Esophagus mucosa (tissue), 1 donor: Measurements from ENCODE around the gene ZNF710. TPM values are rescaled to one million over a fixed set of nuclear protein-coding genes. Genes with fewer than 3 reads are reported as not detected.
"Not testable (repeated sequence)": the region's sequence is repeated elsewhere in the genome, so short reads cannot be mapped to it uniquely, and the experiment has no call there.

ENCODE experiments used
- ATAC-seq: fragments of 200-7000 bp; cut with Tn5 transposase; one replicate; pipeline ENCODE4 v1.9.1; 2020
- total RNA-seq: library from RNA; stranded (reverse); gene quantifications from one replicate; pipeline ENCODE4 v1.2.4, GENCODE V29; 2023
- donor health status: DM: yes; HTN: yes; CAD: no.

ZNF710 gene
- total RNA-seq, 1 donor from 2014 or later, result 27.9 TPM

DNA sequence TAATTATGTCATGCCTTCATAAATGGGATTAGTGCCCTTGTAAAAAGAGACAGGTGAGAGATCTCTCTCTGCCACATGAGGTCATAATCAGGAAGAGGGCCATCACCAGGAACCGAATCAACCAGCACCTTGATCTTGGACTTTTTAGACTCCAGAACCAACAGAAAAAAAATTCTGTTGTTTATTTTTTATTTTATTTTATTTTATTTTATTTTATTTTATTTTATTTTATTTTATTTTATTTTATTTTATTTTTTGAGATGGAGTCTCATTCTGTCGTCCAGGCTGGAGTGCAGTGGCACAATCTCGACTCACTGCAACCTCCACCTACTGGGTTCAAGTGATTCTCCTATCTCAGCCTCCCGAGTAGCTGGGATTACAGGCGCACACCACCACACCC, 106.9 kb downstream of the ZNF710 start:
- not testable (repeated sequence) for ATAC-seq

DNA sequence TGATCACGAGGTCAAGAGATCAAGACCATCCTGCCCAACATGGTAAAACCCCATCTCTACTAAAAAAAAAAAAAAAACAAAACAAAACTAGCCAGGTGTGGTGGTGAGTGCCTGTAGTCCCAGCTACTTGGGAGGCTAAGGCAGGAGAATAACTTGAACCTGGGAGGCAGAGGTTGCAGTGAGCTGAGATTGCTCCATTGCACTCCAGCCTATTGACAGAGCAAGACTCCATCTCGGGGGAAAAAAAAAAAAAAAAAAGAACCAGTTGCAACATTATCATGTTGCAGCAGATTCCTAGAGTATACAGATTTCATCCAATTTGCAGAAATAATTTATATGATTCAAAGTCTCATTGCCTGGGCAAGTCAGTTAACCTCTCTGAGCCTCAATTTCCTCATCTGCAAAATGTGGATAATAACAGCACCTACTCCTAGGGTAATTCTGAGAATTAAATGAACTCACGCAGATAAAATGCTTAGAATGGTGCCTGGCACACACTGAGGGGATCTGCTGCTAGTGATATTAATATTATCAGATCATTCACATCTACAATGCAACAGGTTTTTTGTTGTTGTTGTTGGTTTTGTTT, 108.1 kb downstream of the ZNF710 start:
- ATAC-seq, result not testable (repeated sequence)

DNA sequence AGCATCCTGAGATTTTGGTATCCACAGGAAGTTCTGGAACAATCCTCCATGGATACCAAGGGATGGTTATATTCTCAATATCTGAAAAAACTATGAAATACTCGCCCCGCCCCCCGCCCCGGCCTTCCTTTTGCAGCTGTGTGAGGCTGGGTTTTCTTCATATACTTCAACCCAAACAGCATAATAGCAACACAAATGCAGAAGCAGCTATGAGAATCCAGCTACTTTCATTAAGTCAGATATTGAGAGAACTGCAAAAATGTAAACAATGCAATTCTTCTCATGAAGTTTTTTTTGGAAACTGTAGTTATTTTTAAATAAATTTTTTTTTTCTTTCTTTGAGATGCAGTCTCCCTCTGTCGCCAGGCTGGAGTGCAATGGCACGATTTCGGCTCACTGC, 112.0 kb downstream of the ZNF710 start:
- ATAC-seq, result no peak

DNA sequence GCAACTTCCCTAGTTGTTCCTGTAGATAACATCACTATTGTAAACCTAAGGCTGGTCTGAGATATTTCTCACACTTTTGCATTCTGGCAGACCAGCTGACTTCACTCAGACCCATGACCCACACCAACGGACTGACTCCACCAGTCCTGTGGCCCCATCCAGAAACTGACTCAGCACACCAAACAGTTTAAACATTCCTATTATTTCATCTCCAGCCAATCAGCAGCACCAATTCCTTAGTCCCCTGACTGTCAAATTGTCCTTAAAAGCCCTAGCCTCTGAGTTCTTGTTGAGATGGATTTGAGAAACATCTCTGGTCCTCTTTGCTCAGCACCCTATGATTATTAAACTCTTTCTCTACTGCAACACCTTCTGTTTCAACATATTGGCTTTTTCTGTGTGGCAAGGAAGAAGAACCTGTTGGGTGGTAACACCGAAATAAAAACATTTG, 113.4 kb downstream of the ZNF710 start:
- ATAC-seq, result no peak

DNA sequence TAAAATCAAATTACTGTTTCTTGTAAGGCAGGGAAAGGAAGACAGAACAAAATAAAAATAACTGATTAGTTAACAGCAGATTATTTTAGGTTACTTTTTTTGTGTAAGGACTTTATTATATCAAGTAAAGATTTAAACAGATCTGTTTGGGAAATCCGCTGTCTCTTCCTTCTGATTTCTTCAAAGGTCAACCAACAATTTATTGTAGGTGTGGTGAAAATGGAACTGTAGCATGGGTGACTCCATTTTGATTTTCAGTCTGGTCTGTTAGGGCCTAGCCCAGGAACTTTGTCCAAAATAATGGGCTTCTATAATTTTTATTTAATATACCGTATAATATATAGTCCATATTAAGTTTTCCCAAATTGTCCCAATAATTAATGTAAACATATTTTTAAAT, 114.7 kb downstream of the ZNF710 start:
- no peak for ATAC-seq

DNA sequence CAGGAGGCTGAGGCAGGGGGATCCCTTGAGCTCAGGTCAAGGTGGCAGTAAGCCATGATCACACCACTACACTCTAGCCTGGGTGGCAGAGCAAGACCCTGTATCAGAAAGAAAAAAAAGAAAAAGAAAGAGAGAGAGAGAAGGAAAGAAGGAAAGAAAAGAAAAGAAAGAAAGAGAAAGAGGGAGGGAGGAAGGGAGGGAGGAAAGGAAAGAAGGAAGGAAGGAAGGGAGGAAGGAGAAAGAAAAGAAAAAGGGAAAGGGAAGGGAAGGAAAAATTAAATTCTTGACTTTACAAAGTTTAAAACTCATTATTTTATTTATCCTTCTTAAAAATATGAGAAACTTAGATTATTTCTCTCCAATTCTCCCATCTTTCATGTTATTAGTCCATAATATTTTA, 118.2 kb downstream of the ZNF710 start:
- ATAC-seq, result no peak

DNA sequence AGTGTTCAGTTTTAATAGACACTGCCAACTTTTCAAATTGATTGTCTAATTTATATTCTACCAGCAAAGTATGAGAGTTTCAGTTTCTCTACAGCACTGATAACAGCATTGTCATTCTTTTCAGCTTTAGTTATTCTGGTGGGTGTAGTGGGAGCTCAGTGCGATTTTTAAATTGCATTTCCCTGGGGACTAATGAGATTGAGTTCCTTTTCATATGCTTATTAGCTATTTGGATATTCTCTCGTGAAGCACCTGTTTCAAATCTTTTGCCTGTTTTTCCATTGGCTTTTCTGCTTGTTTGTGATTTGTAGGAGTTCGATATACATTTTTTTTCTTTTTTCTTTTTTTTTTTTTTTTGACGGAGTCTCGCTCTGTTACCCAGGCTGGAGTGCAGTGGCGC, 120.0 kb downstream of the ZNF710 start:
- no peak for ATAC-seq

DNA sequence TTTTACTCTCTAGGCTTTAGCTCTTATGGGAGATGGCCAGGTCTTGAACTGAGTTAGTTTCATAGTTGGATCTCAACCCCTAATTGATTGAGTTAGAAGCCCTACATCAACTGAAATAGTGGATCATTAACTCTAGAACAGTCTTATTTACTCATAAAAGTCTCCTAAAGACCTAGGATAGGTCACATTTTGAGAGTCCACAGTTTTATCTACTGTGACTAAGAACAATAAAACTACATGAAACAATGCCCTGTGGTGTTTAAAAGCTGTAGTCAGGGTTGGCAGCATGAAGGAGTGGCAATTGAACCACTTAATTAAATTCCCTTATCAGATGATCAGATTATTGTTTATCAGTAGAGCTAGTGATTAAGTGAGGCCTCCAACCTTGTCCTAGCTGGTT, 123.4 kb downstream of the ZNF710 start:
- ATAC-seq, result no peak

DNA sequence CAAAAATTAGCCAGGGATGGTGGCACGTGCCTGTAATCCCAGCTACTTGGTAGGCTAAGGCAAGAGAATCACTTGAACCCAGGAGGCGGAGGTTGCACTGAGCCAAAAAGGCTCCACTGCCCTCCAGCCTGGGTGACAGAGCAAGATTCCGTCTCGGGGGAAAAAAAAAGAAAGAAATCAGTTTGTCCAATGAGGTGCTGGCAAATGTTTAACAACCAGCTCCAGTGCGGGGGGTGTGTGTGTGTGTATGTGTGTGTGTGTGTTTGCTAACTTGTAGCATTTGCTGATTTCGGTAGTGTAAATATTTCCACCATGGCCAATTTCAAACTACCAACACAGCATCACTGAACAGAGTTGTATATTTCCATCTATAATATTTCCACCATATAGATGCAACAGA, 124.9 kb downstream of the ZNF710 start:
- no peak for ATAC-seq

DNA sequence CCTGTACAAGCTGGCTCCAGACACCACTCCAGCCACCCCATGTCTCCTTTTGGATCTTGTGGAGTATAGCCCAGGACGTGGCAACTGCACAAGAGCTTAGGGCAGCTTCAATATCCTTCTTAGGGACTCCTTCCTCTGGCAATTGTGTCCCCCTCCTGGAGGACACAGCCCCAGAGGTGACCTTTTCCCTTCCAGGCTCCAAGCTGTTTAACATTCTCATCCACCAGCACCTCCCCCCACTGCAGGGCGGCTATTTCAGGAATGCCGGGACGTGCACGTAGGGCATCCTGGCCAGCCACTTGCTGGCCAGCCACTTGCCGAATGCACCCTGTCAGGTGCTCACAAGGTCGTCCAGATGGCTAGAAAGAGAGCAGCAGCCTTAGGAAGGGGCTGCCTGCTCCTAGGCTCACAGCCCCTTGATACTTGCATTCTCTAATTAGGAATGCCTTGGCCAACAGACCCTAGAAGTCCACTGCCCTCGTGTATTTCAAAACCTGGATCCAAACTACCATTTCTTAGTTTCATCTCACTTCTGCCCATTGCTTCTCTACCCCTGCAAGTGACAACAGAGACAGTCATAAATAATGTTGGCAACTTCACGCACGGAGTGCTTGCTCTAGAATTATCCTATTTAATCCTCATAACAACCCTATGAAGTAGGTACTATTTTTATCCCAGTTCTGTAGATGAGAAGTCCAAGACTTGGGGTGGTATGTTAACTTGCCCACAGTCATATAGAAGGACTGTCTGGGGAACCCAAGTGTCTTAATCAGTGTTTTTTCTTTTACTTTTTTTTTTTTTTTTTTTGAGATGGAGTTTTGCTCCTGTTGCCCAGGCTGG, 125.7 kb downstream of the ZNF710 start:
- no peak for ATAC-seq

DNA sequence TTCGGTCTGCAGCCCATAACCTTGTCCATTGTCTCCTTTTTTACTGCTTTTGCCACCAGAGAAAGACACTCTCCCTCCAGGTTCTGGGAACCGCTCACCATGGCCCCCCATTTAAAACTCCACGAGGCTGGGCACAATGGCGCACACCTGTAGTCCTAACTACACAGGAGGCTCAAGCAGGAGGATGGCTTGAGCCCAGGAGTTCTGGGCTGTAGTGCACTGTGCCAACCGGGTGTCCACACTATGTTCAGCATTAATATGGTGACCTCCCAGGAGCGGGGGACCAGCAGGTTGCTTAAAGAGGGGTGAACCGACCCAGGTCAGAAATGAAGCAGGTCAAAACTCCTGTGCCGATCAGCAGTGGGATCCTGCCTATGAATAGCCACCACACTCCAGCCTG, 129.2 kb downstream of the ZNF710 start:
- ATAC-seq, result no peak

Other genes with a start within 250 kb of the ZNF710 start
- 0.40 TPM for gene MESP2, start 225.0 kb upstream of the ZNF710 start, total RNA-seq
- 3.1 TPM for gene ANPEP, start 186.5 kb upstream of the ZNF710 start, total RNA-seq
- gene AP3S2, start 107.3 kb upstream of the ZNF710 start, total RNA-seq, result 20.6 TPM
- gene ARPIN, start 88.4 kb upstream of the ZNF710 start, total RNA-seq, result 17.5 TPM
- 114 TPM for gene IDH2, start 101.1 kb downstream of the ZNF710 start, total RNA-seq
- gene SEMA4B, start 200.0 kb downstream of the ZNF710 start, total RNA-seq, result 216 TPM
- gene CIB1, start 232.6 kb downstream of the ZNF710 start, total RNA-seq, result 118 TPM
- gene GDPGP1, start 232.9 kb downstream of the ZNF710 start, total RNA-seq, result 6.5 TPM
- gene TTLL13, start 248.2 kb downstream of the ZNF710 start, total RNA-seq, result not detected